RWPE2 (cell line): Measurements from ENCODE around the gene PAK2.
A peak's percentile ranks its signal among the peaks of the same experiment; 100 is the strongest.
"Not testable (repeated sequence)": the region's sequence is repeated elsewhere in the genome, so short reads cannot be mapped to it uniquely, and the experiment has no call there.

Source experiments
- ATAC-seq: fragments of 200-7000 bp; cut with Tn5 transposase; 3 replicates; pipeline ENCODE4 v1.9.1; 2021; ENCODE audit warnings: low read depth
- DNase-seq: peaks from one replicate; pipeline ENCODE4 v3.0.0-alpha.2; 2020; ENCODE audit warnings: low spot score
- H3K27ac ChIP-seq: fragments of 450-650 bp; 2 replicates; pipeline ENCODE4 v1.5.1; 2017; ENCODE audit warnings: mild to moderate bottlenecking; ENCODE audit not compliant: poor library complexity, severe bottlenecking
- H3K27me3 ChIP-seq: fragments of 250-450 bp; sonication (Bioruptor Pico); 2 replicates; pipeline ENCODE4 v1.5.1; 2021; ENCODE audit warnings: mild to moderate bottlenecking, moderate library complexity; ENCODE audit not compliant: insufficient read depth, poor library complexity, severe bottlenecking
- H3K36me3 ChIP-seq: fragments of 250-450 bp; sonication (Bioruptor Pico); 2 replicates; pipeline ENCODE4 v1.5.1; 2020; ENCODE audit warnings: low read depth, mild to moderate bottlenecking, moderate library complexity
- H3K4me1 ChIP-seq: fragments of 250-450 bp; sonication (Bioruptor Pico); 2 replicates; pipeline ENCODE4 v1.5.1; 2021; ENCODE audit warnings: mild to moderate bottlenecking, moderate library complexity; ENCODE audit not compliant: insufficient read depth, poor library complexity, severe bottlenecking
- H3K4me3 ChIP-seq: fragments of 250-450 bp; sonication (Bioruptor Pico); 2 replicates; pipeline ENCODE4 v1.5.1; 2021; ENCODE audit warnings: mild to moderate bottlenecking, moderate library complexity; ENCODE audit not compliant: severe bottlenecking
- H3K9me3 ChIP-seq: fragments of 250-450 bp; sonication (Bioruptor Pico); 2 replicates; pipeline ENCODE4 v1.5.1; 2021; ENCODE audit warnings: mild to moderate bottlenecking, moderate library complexity; ENCODE audit not compliant: severe bottlenecking
- CTCF ChIP-seq: fragments of 450-650 bp; IDR thresholded peaks from one replicate; pipeline ENCODE4 v1.5.1; 2017; ENCODE audit warnings: mild to moderate bottlenecking, moderate library complexity; ENCODE audit not compliant: poor library complexity, severe bottlenecking

Gene PAK2

GRCh38 chr3:196821806-196822355 lies 82.2 kb downstream of the PAK2 start:
- ATAC-seq, result no peak
- no peaks in the 10 kb centered on the region for H3K9me3 ChIP-seq
- no peaks in the 10 kb centered on the region for H3K4me1 ChIP-seq
- no peak overlapping the region for H3K4me3 ChIP-seq
- H3K27me3 ChIP-seq, result no peaks in the 10 kb centered on the region
- H3K36me3 ChIP-seq, result peaks cover 83% of the 10 kb centered on the region
- DNase-seq, result no peak
- no peak overlapping the region for H3K27ac ChIP-seq
- no peak for TF ChIP-seq CTCF

DNA sequence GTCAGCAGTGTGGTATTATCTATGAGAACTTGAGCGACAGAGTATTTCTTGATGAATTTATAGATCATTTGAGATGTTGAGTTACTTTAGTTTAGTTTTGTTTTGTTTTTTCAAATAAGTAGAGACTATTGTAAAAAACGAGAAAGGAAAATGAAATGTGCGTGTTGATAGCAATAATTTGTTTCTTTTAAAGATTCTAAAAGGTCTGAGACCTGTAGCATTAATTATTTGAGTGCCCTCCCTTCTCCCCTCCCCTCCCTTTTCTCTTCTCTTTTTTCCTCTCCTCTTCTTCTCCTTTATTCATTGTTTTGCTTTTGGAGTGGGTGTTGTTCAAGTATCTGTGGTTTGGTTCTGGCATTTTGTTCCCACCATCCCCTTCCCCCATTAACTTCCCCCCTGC lies 90.0 kb downstream of the PAK2 start:
- not testable (repeated sequence) for H3K27me3 ChIP-seq, H3K27ac ChIP-seq, H3K4me1 ChIP-seq, DNase-seq, ATAC-seq, H3K9me3 ChIP-seq, H3K4me3 ChIP-seq
- H3K36me3 ChIP-seq, result peaks cover 51% of the 10 kb centered on the region

DNA sequence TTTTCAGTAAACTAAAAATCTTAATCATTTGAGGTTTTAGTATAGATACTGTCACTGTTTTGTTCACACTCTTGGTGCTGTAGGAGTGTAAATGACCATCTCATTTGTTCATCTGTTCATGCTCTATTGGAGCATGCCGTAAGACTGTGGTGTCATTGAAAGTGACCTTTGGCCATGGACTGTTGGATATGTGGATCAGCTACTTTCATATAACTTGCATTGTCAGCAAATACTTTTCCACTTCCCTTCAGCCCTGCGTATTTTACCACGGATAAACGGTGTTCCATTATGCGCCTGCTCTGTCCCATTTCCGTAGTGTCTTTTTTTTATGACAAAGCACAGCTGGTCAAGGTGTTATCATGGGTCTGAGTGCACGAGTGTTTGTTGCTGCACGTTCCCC lies 95.4 kb downstream of the PAK2 start:
- H3K4me1 ChIP-seq, result no peaks in the 10 kb centered on the region
- peaks cover 13% of the 10 kb centered on the region for H3K36me3 ChIP-seq
- no peak for TF ChIP-seq CTCF
- H3K4me3 ChIP-seq, result no peak overlapping the region
- H3K27me3 ChIP-seq, result no peaks in the 10 kb centered on the region
- no peak for ATAC-seq
- peaks cover 2% of the 10 kb centered on the region for H3K9me3 ChIP-seq
- H3K27ac ChIP-seq, result no peak overlapping the region
- no peak for DNase-seq

DNA sequence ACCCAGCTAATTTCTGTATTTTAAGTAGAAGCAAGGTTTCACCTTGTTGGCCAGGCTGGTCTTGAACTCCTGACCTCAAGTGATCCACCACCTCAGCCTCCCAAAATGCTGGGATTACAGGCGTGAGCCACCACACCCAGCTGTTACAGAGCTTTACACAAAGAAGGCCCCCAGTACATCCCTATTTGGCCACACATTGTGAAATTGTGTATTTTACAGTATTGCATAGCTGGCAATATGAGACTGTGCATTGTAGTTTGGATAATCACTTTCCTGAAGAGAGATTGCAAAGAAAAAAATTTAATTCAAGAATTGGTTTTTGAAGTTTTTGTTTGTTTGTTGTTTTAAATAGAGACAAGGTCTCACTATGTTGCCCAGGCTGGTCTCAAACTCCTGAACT lies 97.0 kb downstream of the PAK2 start:
- not testable (repeated sequence) for H3K36me3 ChIP-seq, H3K27ac ChIP-seq, H3K4me3 ChIP-seq, DNase-seq, H3K4me1 ChIP-seq, H3K9me3 ChIP-seq, ATAC-seq, H3K27me3 ChIP-seq

DNA sequence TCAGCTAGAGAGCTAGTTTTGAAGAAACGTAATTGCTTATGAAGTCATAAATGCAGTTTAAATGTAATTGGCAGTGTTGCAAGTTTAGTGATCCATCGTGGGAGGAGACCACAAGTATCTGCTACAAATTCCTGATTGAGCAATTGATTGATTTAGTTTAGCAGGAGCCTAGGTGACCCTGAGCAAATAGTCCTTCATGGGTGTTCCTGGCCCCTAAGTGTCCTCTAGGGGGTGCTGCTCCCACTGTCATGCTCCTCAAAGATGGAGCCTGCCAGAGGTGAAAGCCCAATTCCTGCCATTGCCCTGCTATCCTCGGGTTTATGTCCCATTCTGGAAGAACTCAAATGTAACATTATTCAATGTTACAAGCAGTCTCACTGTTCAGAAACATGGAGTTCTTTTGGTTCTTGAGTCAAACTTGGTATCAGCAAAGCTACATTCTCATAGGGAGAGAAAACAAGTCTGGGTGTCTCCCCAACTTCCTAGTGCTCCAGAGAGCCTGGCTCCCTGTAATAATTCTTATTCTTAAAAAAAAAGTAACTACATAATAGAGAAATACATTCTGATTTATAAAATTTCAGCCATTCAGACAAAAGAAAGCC lies 98.3 kb downstream of the PAK2 start:
- Histone ChIP-seq H3K36me3 (no peaks in the 10 kb centered on the region), H3K9me3 (peaks cover 2% of the 10 kb centered on the region), H3K27ac (no peak overlapping the region), H3K4me1 (no peaks in the 10 kb centered on the region), H3K27me3 (no peaks in the 10 kb centered on the region), H3K4me3 (no peak overlapping the region)
- no peak for DNase-seq
- peak; percentile 57; the same call in 2 of the 3 replicates for ATAC-seq
- peak; percentile 65 for TF ChIP-seq CTCF

GRCh38 chr3:196839351-196839750 lies 99.7 kb downstream of the PAK2 start:
- not testable (repeated sequence) for H3K27ac ChIP-seq, H3K4me1 ChIP-seq, H3K36me3 ChIP-seq, ATAC-seq, DNase-seq, H3K27me3 ChIP-seq, H3K4me3 ChIP-seq, H3K9me3 ChIP-seq
